HEK293T (cell line): ENCODE results near the gene WDPCP.

Experiments
- BHLHE40 ChIP-seq: fragments of 450-650 bp; IDR thresholded peaks from 2 replicates; pipeline ENCODE4 v1.6.1; 2016; ENCODE audit warnings: mild to moderate bottlenecking, moderate library complexity, borderline replicate concordance
- FOXK2 ChIP-seq: fragments of 450-650 bp; IDR thresholded peaks from 2 replicates; pipeline ENCODE4 v1.6.1; 2016; ENCODE audit warnings: mild to moderate bottlenecking
- FOXM1 ChIP-seq: fragments of 450-650 bp; IDR thresholded peaks from 2 replicates; pipeline ENCODE4 v1.6.1; 2017; ENCODE audit warnings: mild to moderate bottlenecking, borderline replicate concordance
- HDGF ChIP-seq: fragments of 450-650 bp; IDR thresholded peaks from 2 replicates; pipeline ENCODE4 v1.6.1; 2017; ENCODE audit warnings: antibody characterized with exemption, borderline replicate concordance
- LEF1 ChIP-seq: fragments of 450-650 bp; IDR thresholded peaks from 2 replicates; pipeline ENCODE4 v1.6.1; 2017; ENCODE audit warnings: mild to moderate bottlenecking, borderline replicate concordance

DNA sequence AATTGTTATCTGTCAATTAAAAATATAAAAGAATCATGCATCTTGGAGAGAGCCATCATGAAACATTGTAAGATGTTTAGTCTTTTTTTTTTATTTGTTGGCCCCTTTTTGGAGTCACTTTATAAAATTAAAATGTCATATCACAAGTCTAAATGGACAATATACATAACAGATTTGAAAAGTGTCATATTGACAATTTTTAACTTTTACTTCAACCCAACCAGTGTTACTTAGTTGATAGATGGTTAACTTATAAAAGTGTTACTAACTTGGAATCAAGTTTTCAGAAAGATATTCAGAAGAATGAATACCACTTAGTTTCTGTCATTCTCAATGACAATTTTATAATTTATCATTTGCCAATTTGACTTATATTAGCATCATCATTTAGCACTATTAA lies 319.3 kb downstream of the WDPCP start:
- no peak for TF ChIP-seq HDGF
- TF ChIP-seq FOXM1 = no peak
- TF ChIP-seq LEF1 = no peak
- TF ChIP-seq BHLHE40 = no peak
- TF ChIP-seq FOXK2 = no peak
